VCaP (cell line): ENCODE measurements around the gene CSTPP1.
A peak's percentile ranks its signal among the peaks of the same experiment; 100 is the strongest.

ENCODE experiments used
- H3K27ac ChIP-seq: fragments of 450-650 bp; 2 replicates; pipeline ENCODE4 v1.5.1; 2017
- CTCF ChIP-seq: fragments of 450-650 bp; conservative IDR thresholded peaks from 2 replicates; pipeline ENCODE4 v1.5.1; 2017; ENCODE audit warnings: mild to moderate bottlenecking, moderate library complexity

Gene CSTPP1

DNA sequence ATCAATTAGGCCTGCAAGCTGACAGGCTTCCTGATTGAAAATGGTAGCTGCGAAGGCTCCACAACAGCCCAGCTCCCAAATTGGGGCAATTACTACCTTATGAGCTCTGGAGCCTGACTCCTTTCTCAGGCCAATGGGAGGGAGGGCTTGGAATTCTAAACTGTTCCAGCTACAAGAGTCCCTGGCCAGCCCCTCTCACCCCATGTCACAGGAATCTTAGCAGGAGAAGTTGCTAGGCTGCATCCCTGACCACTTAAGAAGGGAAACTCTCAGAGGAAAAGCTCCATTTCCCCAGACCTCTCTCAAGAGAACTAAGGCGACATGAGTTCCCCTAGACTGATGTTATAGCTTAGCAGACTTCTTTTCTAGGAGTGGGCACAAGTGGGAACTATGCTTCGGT, 23.1 kb upstream of the CSTPP1 start:
- H3K27ac ChIP-seq: no peak overlapping the region
- TF ChIP-seq CTCF: no peak

DNA sequence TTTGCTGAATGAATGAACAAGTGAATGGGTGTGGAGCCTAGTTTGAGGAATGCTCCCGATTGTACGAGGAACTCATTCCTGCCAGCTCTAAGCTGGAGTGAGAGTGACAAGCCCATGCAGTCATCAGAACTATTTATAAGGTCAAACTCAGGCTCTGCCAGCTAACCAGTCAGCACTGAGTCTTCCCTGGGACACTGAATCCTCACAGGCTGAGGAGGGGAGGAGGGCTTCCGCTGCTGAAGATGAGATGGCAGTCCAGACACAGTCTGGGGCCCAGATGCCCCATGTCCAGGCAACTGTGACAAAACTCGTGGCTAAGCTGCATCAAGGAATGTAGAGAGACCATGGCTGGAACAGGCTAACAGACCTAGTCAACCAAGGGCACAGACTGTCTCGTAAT, 22.2 kb upstream of the CSTPP1 start:
- no peak for TF ChIP-seq CTCF
- H3K27ac ChIP-seq: no peak overlapping the region

DNA sequence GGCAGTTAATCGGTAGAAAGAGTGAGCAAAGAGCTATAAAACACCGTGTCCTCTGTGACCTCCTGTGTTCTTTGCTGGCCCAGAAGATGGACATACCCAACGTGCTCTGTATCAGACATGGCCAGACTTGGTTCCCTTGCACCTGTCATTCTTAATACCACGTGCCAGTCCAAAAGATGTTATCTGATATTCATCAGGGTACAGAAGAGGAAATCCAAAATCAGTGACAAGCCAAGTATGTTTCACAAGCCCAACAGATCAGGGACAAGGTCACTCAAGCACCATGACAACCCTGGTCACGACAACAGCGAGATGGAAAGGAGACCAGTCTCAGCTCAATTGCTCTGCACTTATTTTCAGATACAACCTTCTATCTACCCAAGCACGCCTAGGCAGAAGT, 21.7 kb upstream of the CSTPP1 start:
- H3K27ac ChIP-seq: no peak overlapping the region
- no peak for TF ChIP-seq CTCF

- no peak overlapping the region for H3K27ac ChIP-seq
- TF ChIP-seq CTCF: 0 out of 2 replicates have a peak, but pooled peaks have one; percentile 8
These were observed 20.1 kb upstream of the CSTPP1 start for GRCh38 chr11:46916286-46917108.

- no peak overlapping the region for H3K27ac ChIP-seq
- TF ChIP-seq CTCF: no peak
These were observed 19.3 kb upstream of the CSTPP1 start for GRCh38 chr11:46917109-46917761.

DNA sequence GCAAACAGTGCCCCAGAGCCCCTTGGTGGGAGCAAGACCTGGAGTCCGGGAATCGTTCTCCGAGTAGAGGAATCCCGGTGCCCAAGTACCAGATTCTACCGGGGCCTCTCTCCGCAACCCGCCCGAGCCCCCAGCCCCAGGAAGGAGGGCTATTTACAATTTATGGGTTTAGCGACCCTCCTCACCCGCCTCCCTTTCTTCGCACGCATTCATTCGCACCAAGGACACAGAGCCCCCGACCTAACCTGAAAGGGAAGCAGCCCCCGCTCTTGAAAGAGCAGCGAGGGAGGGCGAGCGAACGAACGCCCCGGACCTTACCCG, 18.8 kb upstream of the CSTPP1 start:
- no peak for TF ChIP-seq CTCF
- peak overlapping the region; percentile 7; the same call in 1 of the 2 replicates for H3K27ac ChIP-seq

DNA sequence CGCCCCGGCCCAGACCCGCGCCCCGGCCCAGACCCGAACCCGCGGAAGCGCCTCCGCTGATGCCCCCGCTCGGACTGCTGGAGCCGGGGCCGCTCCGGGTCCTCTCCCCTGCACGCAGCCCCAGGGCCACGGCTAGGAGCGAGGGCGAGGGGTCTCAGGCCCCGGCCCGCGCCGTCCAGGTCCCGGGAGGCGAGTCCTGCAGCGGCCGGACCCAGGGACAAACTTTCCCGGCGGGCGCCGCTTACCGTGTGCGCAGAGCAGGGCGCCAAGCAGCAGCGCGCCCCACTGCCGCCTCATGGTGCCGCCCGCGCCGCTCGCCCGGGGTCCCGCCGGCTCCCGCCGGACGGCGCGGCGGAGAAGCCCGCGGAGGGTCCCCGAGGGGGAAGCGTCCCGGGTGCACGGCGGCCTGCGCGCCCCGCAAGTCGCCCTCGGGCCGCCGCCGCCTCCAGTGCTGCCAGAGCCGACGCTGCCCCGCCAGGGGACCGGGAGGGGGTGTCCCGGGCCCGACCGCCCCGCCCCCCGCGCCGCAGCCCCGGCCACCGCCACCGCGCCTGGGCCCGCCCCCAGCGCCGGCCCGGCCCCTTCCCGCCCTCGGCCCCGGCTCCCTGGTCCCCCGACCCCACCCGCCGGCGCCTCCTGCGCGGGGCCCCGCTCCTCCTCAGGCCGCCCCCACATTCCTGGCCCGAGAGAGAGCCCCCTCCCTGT, 18.3 kb upstream of the CSTPP1 start, which contains the start of gene LRP4:
TSS of gene LRP4 (minus strand) at position 468 of the 705 bp plus-strand sequence. CDS start at position 297, 171 bp downstream.
- peak within 1 kb of the TSS; percentile 7; the same call in 1 of the 2 replicates for H3K27ac ChIP-seq
- TF ChIP-seq CTCF: 0 out of 2 replicates have a peak, but pooled peaks have one; percentile 11
